Activated CD8-positive, alpha-beta T cell treated with anti-CD3 and anti-CD28 coated beads, Interleukin-2, amount 10 ng/mL, durations not matched to agents 7 days and 5 days (primary cell): ENCODE results near the gene HNRNPUL2. TPM values are rescaled to one million over a fixed set of nuclear protein-coding genes. Genes with fewer than 3 reads are reported as not detected.

Source experiments
- ATAC-seq: fragments of 150-1000 bp; cut with Tn5 transposase; one replicate; pipeline ENCODE4 v1.10.0; 2021; ENCODE audit warnings: moderate library complexity
- CTCF ChIA-PET: fragments of 350-600 bp; sonication (Branson Sonifier 250); formaldehyde crosslinking; loops from one replicate; lab custom pipeline; 2021; ENCODE audit warnings: antibody characterized with exemption; lab: Charles Lee
- POLR2A ChIA-PET: fragments of 350-600 bp; sonication (Branson Sonifier 250); formaldehyde crosslinking; loops from one replicate; lab custom pipeline; 2021; ENCODE audit warnings: antibody characterized with exemption; lab: Charles Lee
- DNase-seq: peaks from one replicate; pipeline ENCODE4 v3.0.0-alpha.2; 2020
- H3K27ac Mint-ChIP-seq: one replicate; pipeline ENCODE4 v1.8.0; 2021; ENCODE audit warnings: mild to moderate bottlenecking, mixed read lengths
- H3K27me3 Mint-ChIP-seq: one replicate; pipeline ENCODE4 v1.8.0; 2021; ENCODE audit warnings: low read depth, mixed read lengths
- H3K36me3 Mint-ChIP-seq: one replicate; pipeline ENCODE4 v1.8.0; 2021; ENCODE audit warnings: low read depth, mixed read lengths
- H3K4me1 Mint-ChIP-seq: one replicate; pipeline ENCODE4 v1.8.0; 2021; ENCODE audit warnings: low read depth, mixed read lengths
- H3K4me3 Mint-ChIP-seq: one replicate; pipeline ENCODE4 v1.8.0; 2021; ENCODE audit warnings: mild to moderate bottlenecking, mixed read lengths
- H3K9me3 Mint-ChIP-seq: one replicate; pipeline ENCODE4 v1.8.0; 2022; ENCODE audit warnings: mixed read lengths; ENCODE audit not compliant: insufficient read depth
- total RNA-seq, 2 experiments: library from RNA; stranded (reverse); gene quantifications; one replicate each; pipeline ENCODE4 v1.2.3, GENCODE V29; 2021

The HNRNPUL2 gene
- total RNA-seq, 2 experiments from 2014 or later: 65.4 to 67.0 TPM

DNA sequence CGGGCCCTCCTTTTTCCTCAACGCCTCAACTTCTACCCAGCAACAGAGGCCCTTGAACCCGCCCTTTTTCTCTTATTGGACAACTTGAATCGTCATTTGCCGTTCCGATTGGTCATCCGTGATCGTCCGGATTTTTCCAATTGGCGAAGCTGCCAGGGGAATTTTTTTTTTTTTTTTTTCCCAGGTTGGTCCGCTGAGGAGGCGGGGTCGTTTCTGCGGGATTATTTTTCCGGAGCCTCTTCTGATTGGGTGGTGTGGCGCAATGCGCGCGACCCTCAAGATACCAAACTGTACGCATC is 564 bp upstream of the HNRNPUL2 start:
- Mint-ChIP-seq H3K4me1 (peaks cover 41% of the 10 kb centered on the region), H3K9me3 (no peaks in the 10 kb centered on the region), H3K27me3 (no peaks in the 10 kb centered on the region), H3K36me3 (peaks cover 58% of the 10 kb centered on the region), H3K27ac (peak overlapping the region; percentile 96), H3K4me3 (peak overlapping the region; percentile 94)
- ChIA-PET POLR2A (interaction anchor here (0.6 to 7.7 kb wide), 23 partner anchors 9 to 154 kb away, joined by 3 to 123 read pairs (median 8); partner anchors contain the start of genes BSCL2, C11orf98, CSKMT and GANAB), CTCF (interaction anchor here (0.6 to 2.3 kb wide), 19 partner anchors 13 to 153 kb away, joined by 3 to 12 read pairs (median 4); partner anchors contain the start of genes C11orf98, CSKMT, MTA2 and NXF1)
- DNase-seq (peak; percentile 92), ATAC-seq (peak; percentile 63)

GRCh38 chr11:62726915-62727164 is 417 bp downstream of the HNRNPUL2 start:
- no peaks in the 10 kb centered on the region for H3K9me3 Mint-ChIP-seq
- DNase-seq: no peak
- no peaks in the 10 kb centered on the region for H3K27me3 Mint-ChIP-seq
- peaks cover 66% of the 10 kb centered on the region for H3K36me3 Mint-ChIP-seq
- H3K4me1 Mint-ChIP-seq: peaks cover 50% of the 10 kb centered on the region
- no peak for ATAC-seq
- ChIA-PET POLR2A (interaction anchor here (0.8 to 7.7 kb wide), 19 partner anchors 8 to 155 kb away, joined by 3 to 123 read pairs (median 11); partner anchors contain the start of genes BSCL2, C11orf98, CSKMT and GNG3), CTCF (interaction anchor here (0.6 to 2.3 kb wide), 18 partner anchors 10 to 154 kb away, joined by 3 to 12 read pairs (median 4); partner anchors contain the start of genes BSCL2, C11orf98, CSKMT and GNG3)
- H3K27ac Mint-ChIP-seq: peak overlapping the region; percentile 96
- H3K4me3 Mint-ChIP-seq: peak overlapping the region; percentile 94

GRCh38 chr11:62726156-62726914 is 922 bp downstream of the HNRNPUL2 start:
- no peak for ATAC-seq
- Mint-ChIP-seq H3K9me3 (no peaks in the 10 kb centered on the region), H3K27me3 (no peaks in the 10 kb centered on the region), H3K36me3 (peaks cover 69% of the 10 kb centered on the region), H3K4me3 (peak overlapping the region; percentile 94), H3K27ac (peak overlapping the region; percentile 96), H3K4me1 (peaks cover 52% of the 10 kb centered on the region)
- peak; percentile 39 for DNase-seq
- ChIA-PET POLR2A (interaction anchor here (0.7 to 7.7 kb wide), 17 partner anchors 16 to 155 kb away, joined by 3 to 123 read pairs (median 11); partner anchors contain the start of genes BSCL2, C11orf98, CSKMT and GNG3), CTCF (interaction anchor here (0.6 to 4.1 kb wide), 13 partner anchors 9 to 155 kb away, joined by 3 to 12 read pairs (median 5); partner anchors contain the start of genes SLC3A2, TAF6L, TMEM179B and ZBTB3)

DNA sequence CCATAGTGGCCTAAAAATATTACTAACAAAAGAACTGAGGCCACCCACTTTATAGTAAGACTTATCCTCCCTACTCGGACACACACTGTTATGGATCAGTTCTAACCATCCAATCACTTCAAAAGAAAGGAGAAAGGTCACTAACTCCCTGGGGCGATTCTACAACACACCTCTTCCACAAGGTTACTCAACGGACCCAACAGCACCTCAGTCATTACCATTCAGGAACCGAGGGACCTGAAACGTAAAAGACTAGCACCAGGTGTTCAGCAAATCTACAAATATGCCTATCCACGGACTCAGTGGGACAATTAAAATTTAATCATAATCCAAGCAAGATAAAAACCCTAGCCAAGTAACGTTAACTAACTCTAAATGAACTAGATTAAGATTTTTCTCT is 1.6 kb downstream of the HNRNPUL2 start:
- Mint-ChIP-seq H3K27ac (peak overlapping the region; percentile 96), H3K4me1 (peaks cover 53% of the 10 kb centered on the region), H3K9me3 (no peaks in the 10 kb centered on the region), H3K36me3 (peaks cover 71% of the 10 kb centered on the region), H3K4me3 (peak overlapping the region; percentile 94), H3K27me3 (no peaks in the 10 kb centered on the region)
- ATAC-seq: no peak
- CTCF ChIA-PET: interaction anchor here (0.8 to 4.1 kb wide), 7 partner anchors 8 to 62 kb away, joined by 3 to 12 read pairs (median 4); partner anchors contain the start of genes TMEM179B and ZBTB3
- POLR2A ChIA-PET: interaction anchor here (1.2 to 7.7 kb wide), 9 partner anchors 15 to 156 kb away, joined by 4 to 123 read pairs (median 23); partner anchors contain the start of genes BSCL2, GNG3, LBHD1 and POLR2G
- no peak for DNase-seq

GRCh38 chr11:62724171-62724570 is 3.1 kb downstream of the HNRNPUL2 start:
- POLR2A ChIA-PET: interaction anchor here (1.0 to 7.7 kb wide), 5 partner anchors 13 to 131 kb away, joined by 5 to 123 read pairs (median 8); partner anchors contain the start of genes BSCL2, C11orf98, CSKMT and GNG3
- no peaks in the 10 kb centered on the region for H3K9me3 Mint-ChIP-seq
- H3K36me3 Mint-ChIP-seq: peaks cover 81% of the 10 kb centered on the region
- ATAC-seq (no peak), DNase-seq (no peak)
- no peaks in the 10 kb centered on the region for H3K27me3 Mint-ChIP-seq
- CTCF ChIA-PET: interaction anchor here (1.0 to 4.1 kb wide), 5 partner anchors 8 to 133 kb away, joined by 3 to 12 read pairs (median 4); partner anchors contain the start of gene TUT1
- H3K4me3 Mint-ChIP-seq: peak overlapping the region; percentile 94
- H3K4me1 Mint-ChIP-seq: peaks cover 54% of the 10 kb centered on the region
- peak overlapping the region; percentile 17 for H3K27ac Mint-ChIP-seq

GRCh38 chr11:62721994-62722393 is 5.3 kb downstream of the HNRNPUL2 start:
- no peak overlapping the region for H3K27ac Mint-ChIP-seq
- CTCF ChIA-PET: no interaction called here

DNA sequence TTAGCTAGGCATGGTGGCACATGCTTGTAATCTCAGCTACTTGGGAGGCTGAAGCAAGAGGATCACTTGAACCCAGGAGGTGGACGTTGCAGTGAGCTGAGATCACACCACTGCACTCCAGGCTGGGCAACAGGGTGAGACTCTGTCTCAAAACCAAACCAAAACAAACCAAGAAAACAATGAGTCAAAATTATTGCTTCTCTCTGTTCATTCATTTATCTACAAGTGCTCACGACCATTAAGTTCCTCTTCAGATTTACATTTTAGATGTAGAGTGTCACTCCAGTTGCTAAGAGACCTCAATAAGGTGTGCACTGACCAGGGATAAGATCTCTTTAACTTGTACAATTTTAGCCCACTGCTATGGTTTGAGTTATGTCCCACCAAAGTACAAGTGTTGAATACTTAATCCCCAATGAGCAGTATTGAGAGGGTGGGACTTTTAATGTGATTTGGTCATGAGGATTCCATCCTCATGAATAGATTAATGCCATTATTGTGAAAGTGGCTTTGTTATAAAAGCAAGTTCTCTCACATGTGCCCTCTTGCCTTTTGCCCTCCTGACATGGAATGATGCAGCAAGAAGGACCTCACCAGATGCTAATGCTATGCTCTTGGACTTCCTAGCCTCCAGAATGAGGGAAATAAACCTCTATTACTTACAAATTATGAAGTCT is 7.8 kb downstream of the HNRNPUL2 start:
- CTCF ChIA-PET: interaction anchor here (1.0 kb wide), 1 partner anchor 11 kb away, joined by 3 read pairs; no protein-coding TSS in a partner anchor
- H3K27ac Mint-ChIP-seq: no peak overlapping the region
- peaks cover 76% of the 10 kb centered on the region for H3K4me1 Mint-ChIP-seq
- POLR2A ChIA-PET: interaction anchor here (1.1 to 1.3 kb wide), 3 partner anchors 8 to 136 kb away, joined by 3 to 4 read pairs (median 3); partner anchors contain the start of gene HNRNPUL2
- DNase-seq (no peak), ATAC-seq (no peak)
- H3K36me3 Mint-ChIP-seq: peaks cover 94% of the 10 kb centered on the region
- no peak overlapping the region for H3K4me3 Mint-ChIP-seq
- no peaks in the 10 kb centered on the region for H3K9me3 Mint-ChIP-seq
- H3K27me3 Mint-ChIP-seq: no peaks in the 10 kb centered on the region

More at GRCh38 chr11:62721994-62722393, 5.3 kb downstream of the HNRNPUL2 start:
- H3K4me1 Mint-ChIP-seq: peaks cover 65% of the 10 kb centered on the region
- POLR2A ChIA-PET: interaction anchor here (3.1 to 7.7 kb wide), 2 partner anchors 11 to 57 kb away, joined by 10 to 123 read pairs; partner anchors contain the start of genes BSCL2, C11orf98, CSKMT and GNG3
- H3K27me3 Mint-ChIP-seq: no peaks in the 10 kb centered on the region
- ATAC-seq: no peak
- DNase-seq: no peak
- H3K9me3 Mint-ChIP-seq: no peaks in the 10 kb centered on the region
- H3K36me3 Mint-ChIP-seq: peaks cover 91% of the 10 kb centered on the region
- no peak overlapping the region for H3K4me3 Mint-ChIP-seq

GRCh38 chr11:62716816-62717215 is 10.4 kb downstream of the HNRNPUL2 start:
- peaks cover 76% of the 10 kb centered on the region for H3K4me1 Mint-ChIP-seq
- POLR2A ChIA-PET: interaction anchor here (0.9 to 11.7 kb wide), 4 partner anchors 8 to 124 kb away, joined by 3 to 123 read pairs (median 4); partner anchors contain the start of genes C11orf98, CSKMT, HNRNPUL2 and TTC9C
- no peak for ATAC-seq
- H3K9me3 Mint-ChIP-seq: no peaks in the 10 kb centered on the region
- H3K27me3 Mint-ChIP-seq: no peaks in the 10 kb centered on the region
- H3K36me3 Mint-ChIP-seq: peaks cover 89% of the 10 kb centered on the region
- DNase-seq: no peak
- no peak overlapping the region for H3K27ac Mint-ChIP-seq
- CTCF ChIA-PET: interaction anchor here (1.6 kb wide), 2 partner anchors 7 to 10 kb away, joined by 4 to 5 read pairs; partner anchors contain the start of gene HNRNPUL2
- no peak overlapping the region for H3K4me3 Mint-ChIP-seq

DNA sequence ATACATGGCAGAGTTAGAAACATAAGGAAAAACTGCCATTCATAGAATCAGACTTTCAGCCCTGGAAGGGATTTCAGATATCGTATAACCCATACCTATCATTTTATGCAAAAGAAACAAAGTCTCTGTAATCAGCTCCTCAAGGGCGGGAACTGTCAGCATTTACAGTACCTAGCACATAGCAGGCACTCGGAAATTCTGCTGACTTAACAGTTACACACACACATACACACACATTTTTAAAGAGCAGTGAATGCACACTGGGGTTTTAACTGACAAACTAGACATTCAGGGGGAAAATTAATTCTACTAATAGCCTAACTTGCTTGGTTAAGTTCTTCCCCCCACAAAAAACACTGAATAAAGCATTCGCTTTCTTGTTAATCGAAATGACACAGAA is 11.1 kb downstream of the HNRNPUL2 start:
- no peak for DNase-seq
- no peak for ATAC-seq
- POLR2A ChIA-PET: interaction anchor here (0.9 to 11.7 kb wide), 3 partner anchors 10 to 125 kb away, joined by 3 to 123 read pairs (median 4); partner anchors contain the start of genes C11orf98, CSKMT, HNRNPUL2 and TTC9C
- Mint-ChIP-seq H3K9me3 (no peaks in the 10 kb centered on the region), H3K4me1 (peaks cover 71% of the 10 kb centered on the region), H3K36me3 (peaks cover 89% of the 10 kb centered on the region), H3K27me3 (no peaks in the 10 kb centered on the region), H3K4me3 (no peak overlapping the region), H3K27ac (peak overlapping the region; percentile 40)
- CTCF ChIA-PET: interaction anchor here (0.9 to 1.6 kb wide), 3 partner anchors 8 to 163 kb away, joined by 3 to 5 read pairs (median 4); partner anchors contain the start of gene HNRNPUL2

- peaks cover 88% of the 10 kb centered on the region for H3K36me3 Mint-ChIP-seq
- H3K4me3 Mint-ChIP-seq: no peak overlapping the region
- ChIA-PET CTCF (interaction anchor here (0.9 to 1.6 kb wide), 3 partner anchors 9 to 163 kb away, joined by 3 to 4 read pairs (median 3); partner anchors contain the start of gene HNRNPUL2), POLR2A (interaction anchor here (0.9 to 11.7 kb wide), 3 partner anchors 11 to 51 kb away, joined by 3 to 123 read pairs (median 3); partner anchors contain the start of genes C11orf98, HNRNPUL2 and TTC9C)
- DNase-seq (no peak), ATAC-seq (no peak)
- peak overlapping the region; percentile 78 for H3K27ac Mint-ChIP-seq
- H3K9me3 Mint-ChIP-seq: no peaks in the 10 kb centered on the region
- peaks cover 70% of the 10 kb centered on the region for H3K4me1 Mint-ChIP-seq
- H3K27me3 Mint-ChIP-seq: no peaks in the 10 kb centered on the region
Observed at GRCh38 chr11:62715150-62716130, 11.8 kb downstream of the HNRNPUL2 start.
